Muscle of back (tissue), 11 donors: Measurements from ENCODE around the gene GPR137B. TPM values are rescaled to one million over a fixed set of nuclear protein-coding genes. Genes with fewer than 3 reads are reported as not detected.
"Not testable (repeated sequence)": the region's sequence is repeated elsewhere in the genome, so short reads cannot be mapped to it uniquely, and the experiment has no call there.

Experiments used
- DNase-seq, 3 donors: peaks; one replicate each; pipeline versions ENCODE4 v3.0.0 to v3.0.0-alpha.2; 2013
- polyA plus RNA-seq, 10 donors: library from polyadenylated mRNA; unstranded; fragments of 120-200 nt; gene quantifications; one replicate each; pipeline ENCODE4 v1.2.1, GENCODE V29; 2013; ENCODE audit not compliant: insufficient read length in 10 of 10

The GPR137B gene
- polyA plus RNA-seq, 10 donors = 4.5 to 13.9 (median 5.5) TPM

GRCh38 chr1:236143104-236143948, 987 bp downstream of the GPR137B start:
- DNase-seq = peak in 2 of 3 donors; percentile 9 to 62

GRCh38 chr1:236144033-236144432, 1.7 kb downstream of the GPR137B start:
- no peak for DNase-seq

GRCh38 chr1:236144446-236145150, 2.3 kb downstream of the GPR137B start:
- DNase-seq = no peak

GRCh38 chr1:236147068-236147467, 4.7 kb downstream of the GPR137B start:
- no peak for DNase-seq

GRCh38 chr1:236147521-236148469, 5.5 kb downstream of the GPR137B start:
- DNase-seq = no peak

GRCh38 chr1:236148470-236148845, 6.1 kb downstream of the GPR137B start:
- DNase-seq = no peak

GRCh38 chr1:236149003-236149595, 6.8 kb downstream of the GPR137B start:
- no peak for DNase-seq

GRCh38 chr1:236149696-236150228, 7.4 kb downstream of the GPR137B start:
- no peak for DNase-seq

- DNase-seq = no peak
Measured at GRCh38 chr1:236150311-236150955, 8.1 kb downstream of the GPR137B start.

- no peak for DNase-seq
Measured at GRCh38 chr1:236150986-236151385, 8.6 kb downstream of the GPR137B start.

- DNase-seq = no peak
Measured at GRCh38 chr1:236151739-236152424, 9.5 kb downstream of the GPR137B start.

GRCh38 chr1:236154126-236154525, 11.8 kb downstream of the GPR137B start:
- DNase-seq = no peak

GRCh38 chr1:236154671-236155398, 12.5 kb downstream of the GPR137B start:
- no peak for DNase-seq

- DNase-seq = no peak
Measured at GRCh38 chr1:236155399-236155767, 13.0 kb downstream of the GPR137B start.

- no peak for DNase-seq
Measured at GRCh38 chr1:236155841-236156503, 13.6 kb downstream of the GPR137B start.

GRCh38 chr1:236156512-236157208, 14.3 kb downstream of the GPR137B start:
- DNase-seq = no peak

- DNase-seq = not testable (repeated sequence)
Measured at GRCh38 chr1:236158072-236158471, 15.7 kb downstream of the GPR137B start.

GRCh38 chr1:236158719-236159118, 16.4 kb downstream of the GPR137B start:
- no peak for DNase-seq
